H1 (cell line): ENCODE measurements around the gene CNDP2. TPM values are rescaled to one million over a fixed set of nuclear protein-coding genes. Genes with fewer than 3 reads are reported as not detected.

Experiments used
- ATF2 ChIP-seq: IDR thresholded peaks from 2 replicates; pipeline ENCODE4 v1.6.1; 2012; ENCODE audit warnings: low read length, inconsistent platforms
- CBX8 ChIP-seq: fragments of 300-800, 300-1000 bp; sonication (generic); IDR thresholded peaks from 2 replicates; pipeline ENCODE4 v1.7.1; 2016; ENCODE audit warnings: low read depth, low read length, borderline replicate concordance
- EGR1 ChIP-seq: IDR thresholded peaks from 2 replicates; pipeline ENCODE4 v1.6.1; 2011; ENCODE audit warnings: low read depth, low read length, borderline replicate concordance
- JUN ChIP-seq: IDR thresholded peaks from 2 replicates; pipeline ENCODE4 v1.6.1; 2011; ENCODE audit warnings: low read depth, mild to moderate bottlenecking, improper control_type of control experiment, low read length
- KDM1A ChIP-seq: fragments of 200-600, 300-600 bp; sonication (generic); IDR thresholded peaks from 2 replicates; pipeline ENCODE4 v1.7.1; 2016; ENCODE audit warnings: mild to moderate bottlenecking, low read length, borderline replicate concordance
- KDM5A ChIP-seq: fragments of 200-600 bp; IDR thresholded peaks from 2 replicates; pipeline ENCODE4 v1.7.1; 2012; ENCODE audit warnings: mild to moderate bottlenecking, low read length, inconsistent platforms, mixed read lengths
- TAF7 ChIP-seq: optimal IDR thresholded peaks from 2 replicates; pipeline ENCODE3; 2011; ENCODE audit warnings: low read depth, mild to moderate bottlenecking, inconsistent platforms, low read length, moderate library complexity, borderline replicate concordance
- polyA plus RNA-seq, 7 experiments: library from polyadenylated mRNA; depleted of rRNA in 3 of 7; stranded (reverse) in 5 of 7; unstranded in 2 of 7; fragments of >200 nt in 5 of 7; fragments of 200-250 nt in 2 of 7; gene quantifications; 1 replicate in 5 of 7; 2 replicates in 1 of 7; 4 replicates in 1 of 7; pipeline versions ENCODE4 v1.2.1 to v1.2.3, GENCODE V29; 2011 to 2013; ENCODE audit warnings: missing spikeins in 2 of 7, mixed read lengths in 2 of 7
- total RNA-seq: library from RNA; stranded (reverse); fragmentation: NEBNext Ultra II Directional; extraction: Animal tissue kit (Norgen Biotek cat#: 25700); gene quantifications from 2 replicates; pipeline ENCODE4 v1.2.1, GENCODE V29; 2021

Gene CNDP2
- total and polyA plus RNA-seq, 2 of the 8 experiments (the other 6 are each of a cell fraction or from before 2014, with no cell fraction given) = 71.8 to 243 TPM

GRCh38 chr18:74518456-74519295 is 22.5 kb downstream of the CNDP2 start (continued):
- TF ChIP-seq CBX8 = no peak
- TF ChIP-seq KDM1A = no peak
- TF ChIP-seq TAF7 = no peak
- TF ChIP-seq EGR1 = no peak
- TF ChIP-seq KDM5A = no peak
- TF ChIP-seq JUN = no peak
- no peak for TF ChIP-seq ATF2
- TF ChIP-seq, all 59 proteins: peak for 0
